Inferior parietal cortex (tissue), 1 donor: ENCODE measurements around the gene FAM135A.

ENCODE experiments used
- DNase-seq: peaks from one replicate; pipeline ENCODE4 v3.0.0-alpha.2; 2016; ENCODE audit errors: extremely low spot score

FAM135A gene

DNA sequence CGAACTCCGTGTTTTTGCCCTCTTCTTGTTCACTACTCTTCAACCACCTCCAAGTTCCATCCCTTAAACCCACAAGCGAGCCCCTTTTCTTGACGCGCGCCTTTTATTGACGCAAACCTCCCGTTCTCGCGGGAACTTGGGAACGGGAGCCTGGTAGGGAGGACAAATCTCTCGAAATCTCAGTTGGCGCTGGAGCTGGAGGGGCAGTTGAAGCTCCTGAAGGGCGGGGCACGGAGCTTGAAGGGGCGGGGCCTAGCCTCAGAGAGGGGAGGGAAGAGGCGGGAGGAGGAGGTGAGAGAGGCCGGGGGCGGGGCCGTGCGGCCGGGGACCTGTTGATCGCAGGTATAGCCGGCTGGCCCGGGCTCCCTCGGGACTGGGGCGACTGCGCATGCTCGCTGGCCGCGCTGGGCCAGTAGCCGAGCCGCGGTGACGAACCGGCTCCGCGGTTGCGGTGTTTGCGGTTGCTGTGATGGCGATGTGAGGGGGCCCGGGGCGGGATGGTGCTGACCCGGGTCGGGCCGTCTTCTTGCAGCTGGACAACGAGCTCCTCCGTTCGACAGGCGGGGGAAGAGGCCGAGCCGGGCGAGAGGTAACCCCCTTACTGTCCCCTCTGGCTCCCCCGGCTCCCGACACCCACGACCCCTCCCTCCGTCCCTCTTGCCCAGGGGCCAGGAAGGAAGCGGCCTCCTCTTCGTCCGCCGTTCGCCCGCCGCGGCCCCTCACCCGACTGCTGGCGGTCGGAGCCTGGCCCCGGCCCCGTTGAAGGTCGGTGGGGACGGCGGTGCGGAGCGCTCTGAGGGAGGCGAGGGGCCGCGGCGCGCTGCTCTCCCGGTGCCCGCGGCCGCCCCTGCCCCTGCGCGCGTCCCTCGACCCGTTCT, at the start of gene FAM135A:
Gene FAM135A (plus strand): TSS at position 395 of the 878 bp plus-strand sequence. CDS start 14,835 bp downstream, outside the sequence.
- DNase-seq, result peak; percentile 96

DNA sequence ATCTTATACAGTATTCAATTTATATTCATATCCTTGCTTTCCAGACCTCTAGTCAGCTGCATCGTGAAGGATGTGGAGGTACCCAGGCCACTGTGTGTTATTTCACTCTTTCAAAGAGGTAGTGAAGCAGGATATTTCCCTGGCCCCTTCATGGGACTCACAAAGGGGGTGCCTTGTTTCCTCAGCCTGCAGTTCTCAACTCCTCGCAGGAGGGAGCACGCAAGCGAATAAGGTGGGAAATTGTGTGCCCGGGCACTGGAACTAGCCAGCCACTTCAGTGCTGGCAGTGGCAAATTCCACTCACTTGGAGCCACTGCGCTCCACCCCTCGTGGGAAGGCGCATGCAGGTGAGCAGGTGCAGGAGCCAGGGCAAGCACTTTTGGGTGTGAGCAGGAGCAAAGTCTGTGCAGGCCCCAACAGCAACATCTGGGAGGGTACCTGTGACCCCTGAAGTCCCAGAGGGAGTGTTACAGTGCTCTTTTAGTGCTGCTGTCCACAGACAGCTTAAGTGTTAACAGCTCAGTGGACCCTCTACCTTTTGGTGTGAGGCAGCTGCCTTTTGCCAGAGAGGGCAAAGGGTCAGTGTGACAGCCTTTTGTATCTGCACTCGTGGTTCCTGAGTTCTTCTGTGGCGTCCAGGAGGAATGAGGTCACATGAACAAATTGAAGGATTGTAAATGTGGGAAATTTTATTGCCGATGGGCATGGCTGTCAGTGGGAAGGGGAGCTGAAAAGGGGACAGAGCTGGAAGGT, 49.4 kb upstream of the FAM135A start:
- DNase-seq, result no peak

DNA sequence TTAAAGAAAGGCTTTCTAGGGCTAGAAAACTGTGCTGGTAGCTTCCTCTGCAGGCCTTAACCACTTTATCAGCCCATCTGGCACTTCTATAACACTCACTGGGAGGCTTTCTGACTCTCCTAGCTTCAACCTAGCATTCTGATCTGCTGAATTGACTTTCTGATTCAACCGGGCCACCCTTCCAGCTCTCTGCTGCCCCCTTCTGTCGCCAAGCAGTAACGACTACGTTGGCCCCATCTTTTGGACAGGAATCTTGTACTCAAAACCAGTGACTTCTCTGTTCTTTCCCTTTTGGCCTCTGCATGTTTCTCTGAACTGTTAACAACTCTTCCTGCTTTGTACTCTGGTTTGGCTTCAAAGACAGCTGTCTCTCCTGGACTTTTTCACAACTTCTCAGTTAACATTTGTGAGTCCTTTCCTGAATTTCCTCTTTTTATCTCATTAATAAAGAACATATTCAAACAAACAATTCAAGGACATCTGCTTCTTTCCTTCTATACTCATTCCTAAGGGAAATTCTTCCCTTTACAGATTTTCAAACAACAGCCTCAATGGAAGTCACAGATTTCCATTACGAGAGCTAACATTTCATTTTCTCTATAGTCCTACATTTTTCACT, 43.9 kb upstream of the FAM135A start:
- peak; percentile 83 for DNase-seq

DNA sequence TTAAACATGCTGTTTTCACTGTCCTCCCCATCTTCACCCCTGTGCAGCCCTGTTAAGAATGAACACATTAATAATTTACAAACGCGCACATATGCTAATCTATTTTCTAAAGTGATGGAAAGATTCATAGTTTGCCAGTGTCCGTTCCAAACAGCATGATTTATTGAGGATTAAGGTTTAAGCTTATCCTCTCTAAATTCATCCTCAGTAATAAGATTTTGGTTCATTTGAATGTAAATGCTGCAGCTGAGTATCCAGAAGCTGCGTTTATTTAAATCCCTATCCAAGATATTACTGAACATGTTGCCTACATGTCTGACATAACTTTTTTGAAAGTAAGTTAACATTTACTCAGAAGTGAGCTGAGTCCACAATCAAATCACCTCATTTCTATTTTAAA, 42.8 kb upstream of the FAM135A start:
- DNase-seq, result no peak

DNA sequence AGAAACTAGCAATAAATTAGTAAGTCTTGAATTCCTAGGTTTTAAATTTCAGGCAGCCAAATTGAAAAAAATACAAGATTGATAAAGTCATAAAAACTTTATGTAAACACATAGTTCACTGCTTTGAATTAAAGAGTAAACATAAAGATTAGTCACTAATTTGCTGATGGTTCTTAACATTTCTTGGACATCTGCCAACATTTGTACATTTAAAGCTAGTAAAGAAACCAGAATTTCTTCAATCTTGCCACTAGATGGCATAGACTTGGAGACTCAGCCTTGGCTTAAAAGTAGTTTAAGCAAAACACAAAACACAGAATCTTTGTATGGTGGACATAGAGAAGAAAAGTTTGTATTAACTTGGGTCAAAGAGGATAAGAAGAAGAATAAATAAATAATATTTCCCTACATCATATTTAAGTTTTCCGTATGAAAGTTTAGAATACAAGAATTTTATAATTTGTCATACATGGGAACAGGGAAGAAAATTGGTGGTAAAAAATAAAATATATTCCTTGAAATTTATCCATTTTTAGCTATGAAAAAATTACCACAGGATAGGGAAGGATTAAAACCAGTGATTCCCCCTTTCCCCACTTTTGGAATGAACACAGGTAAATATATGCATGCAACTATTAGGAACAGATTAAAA, 41.7 kb upstream of the FAM135A start:
- DNase-seq, result peak; percentile 73

DNA sequence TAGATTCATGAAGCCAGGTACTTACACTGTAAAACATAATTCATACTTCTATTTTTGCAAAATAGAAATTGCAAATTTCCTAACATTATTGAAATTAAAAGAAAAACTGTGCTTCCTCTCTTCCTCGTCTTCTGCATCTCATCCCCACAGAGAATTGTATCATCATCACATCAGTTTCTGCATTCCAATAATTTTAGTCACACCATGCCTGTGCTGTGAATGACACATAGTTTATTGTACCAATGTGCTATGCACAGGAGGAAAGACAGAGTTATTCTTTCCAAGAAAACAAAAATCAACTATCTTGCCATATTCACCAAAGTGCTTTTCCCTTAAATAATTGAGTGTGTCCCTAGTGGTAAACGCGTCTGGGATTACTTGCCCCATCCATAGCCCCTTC, 38.1 kb upstream of the FAM135A start:
- no peak for DNase-seq

DNA sequence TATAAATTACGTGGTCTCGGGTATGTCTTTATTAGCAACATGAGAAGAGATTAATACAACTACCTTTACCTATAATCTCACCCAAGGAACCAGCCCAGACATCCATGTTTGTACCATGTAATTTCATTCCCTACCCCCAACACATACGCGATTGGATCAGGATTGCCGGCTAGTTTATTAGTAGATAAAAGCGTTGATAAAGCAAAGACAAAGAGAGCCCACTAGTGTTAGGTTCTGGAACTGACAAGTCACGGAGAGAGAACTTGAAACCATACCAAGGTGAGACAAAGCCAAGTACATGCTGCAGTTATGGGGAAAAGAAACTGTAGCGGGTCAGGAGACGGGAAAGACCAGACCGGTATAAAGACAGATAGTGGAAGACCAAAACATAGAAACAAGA, 37.4 kb upstream of the FAM135A start:
- DNase-seq, result no peak

DNA sequence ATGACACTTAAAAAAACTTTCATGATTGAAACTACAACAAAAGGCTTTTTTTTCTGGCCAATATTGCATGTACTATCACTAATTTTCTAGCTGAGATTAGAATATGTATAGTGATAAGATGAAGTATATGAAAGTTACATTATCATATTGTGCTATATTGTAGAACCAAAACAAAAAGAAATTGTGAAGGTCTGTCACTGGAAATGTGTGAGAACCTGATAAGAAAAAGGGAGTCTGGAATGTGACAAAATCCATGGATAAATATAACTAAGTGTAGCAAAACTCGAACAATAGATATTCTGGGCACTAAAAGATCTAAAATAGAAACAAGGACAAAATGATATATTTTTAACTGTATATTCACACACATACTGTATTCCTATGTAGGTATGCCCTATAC, 36.7 kb upstream of the FAM135A start:
- no peak for DNase-seq

DNA sequence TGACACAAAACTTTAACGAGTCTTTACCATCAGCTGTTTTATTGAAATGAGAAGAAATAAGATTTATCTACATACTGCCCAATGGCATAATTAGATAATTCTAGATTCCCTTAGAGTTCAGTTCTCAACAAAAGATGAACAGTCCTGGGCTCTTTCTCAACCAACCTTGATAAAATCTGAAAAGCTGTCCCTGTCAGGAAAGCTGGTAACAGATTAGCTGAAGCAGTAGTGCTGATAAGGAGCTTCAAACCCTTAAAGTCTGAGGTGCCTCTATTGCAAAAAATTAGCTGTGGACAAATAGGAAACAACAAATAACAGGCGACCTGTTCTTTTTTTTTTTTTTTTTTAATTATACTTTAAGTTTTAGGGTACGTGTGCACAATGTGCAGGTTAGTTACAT, 35.9 kb upstream of the FAM135A start:
- DNase-seq, result no peak

DNA sequence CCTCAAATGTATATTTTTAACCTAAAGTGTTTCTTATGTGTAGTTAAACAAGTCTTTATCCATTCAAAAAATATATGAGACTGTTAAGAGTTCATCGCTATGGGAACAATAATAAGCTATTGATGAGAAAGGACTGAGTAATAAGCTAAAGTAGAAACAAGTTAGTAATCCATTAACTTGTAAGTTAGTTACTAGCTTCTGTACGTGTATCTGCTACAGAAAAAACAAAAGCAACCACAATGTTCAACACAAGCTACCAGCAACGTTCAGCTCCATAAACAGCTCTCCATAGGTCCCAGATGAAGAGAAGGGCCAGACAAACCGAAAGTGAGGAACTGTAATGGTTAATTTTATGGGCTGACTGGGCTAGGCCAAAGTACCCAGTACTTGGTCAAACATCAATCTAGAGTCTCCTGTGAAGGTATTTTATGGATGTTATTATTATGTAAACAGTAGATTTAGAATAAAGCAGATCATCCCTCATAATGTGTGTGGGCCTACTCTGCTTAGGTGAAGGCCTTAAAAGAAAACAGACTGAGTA, 33.8 kb upstream of the FAM135A start:
- no peak for DNase-seq

DNA sequence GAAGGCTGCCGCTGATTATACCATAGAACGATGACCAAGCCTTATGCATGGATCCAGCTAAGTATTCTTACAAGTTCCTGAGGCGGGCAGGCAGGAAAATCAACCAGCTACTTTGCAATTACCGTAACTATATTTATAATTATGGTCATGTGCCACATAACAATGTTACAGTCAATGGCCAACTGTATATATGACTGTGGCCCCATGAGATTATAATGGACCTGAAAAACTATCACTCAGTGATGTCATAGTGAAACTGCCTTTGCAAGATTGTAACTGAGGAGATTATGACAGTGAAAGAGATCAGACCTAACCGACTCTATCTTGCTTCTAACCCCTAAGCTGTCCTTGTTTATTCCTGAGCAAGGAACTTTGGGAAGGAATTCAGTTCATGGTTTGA, 33.1 kb upstream of the FAM135A start:
- DNase-seq, result no peak

DNA sequence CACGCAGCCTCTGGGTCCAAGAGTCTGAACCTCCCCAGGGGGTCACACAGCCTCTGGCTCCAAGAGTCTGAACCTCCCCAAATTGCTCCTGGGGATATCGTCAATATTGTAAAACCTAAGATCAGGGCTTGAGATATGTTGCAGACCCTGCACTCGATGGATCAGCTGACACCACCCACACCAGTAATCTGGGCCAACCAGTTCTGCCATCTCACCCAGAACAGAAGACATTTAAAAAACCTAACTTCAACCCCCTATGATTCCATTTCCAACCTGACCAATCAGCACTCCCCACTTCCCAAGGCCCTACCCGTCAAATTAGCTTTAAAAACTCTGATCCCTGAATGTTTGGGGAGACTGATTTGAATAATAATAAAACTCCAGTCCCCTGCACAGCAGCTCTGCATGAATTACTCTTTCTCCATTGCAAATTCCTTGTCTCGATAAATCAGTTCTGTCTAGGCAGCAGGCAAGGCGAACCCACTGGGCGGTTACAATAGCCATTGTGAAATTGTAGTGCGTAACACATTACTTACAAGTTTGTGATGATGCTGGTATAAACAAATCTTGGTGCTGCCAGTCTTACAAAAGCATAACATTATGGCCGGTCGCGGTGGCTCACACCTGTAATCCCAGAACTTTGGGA, 32.4 kb upstream of the FAM135A start:
- no peak for DNase-seq

DNA sequence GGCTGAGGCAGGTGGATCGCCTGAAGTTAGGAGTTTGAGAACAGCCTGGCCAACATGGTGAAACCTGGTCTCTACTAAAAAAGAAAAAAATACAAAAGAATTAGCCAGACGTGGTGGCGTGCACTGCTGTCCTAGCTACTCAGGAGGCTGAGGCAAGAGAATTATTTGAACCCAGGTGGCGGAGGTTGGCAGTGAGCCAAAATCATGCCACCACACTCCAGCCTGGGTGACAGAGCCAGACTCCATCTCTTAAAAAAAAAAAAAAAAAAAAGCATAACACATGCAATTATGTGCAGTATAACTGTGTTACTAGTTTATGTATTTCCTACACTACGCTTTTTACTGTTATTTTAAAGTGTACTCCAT, 31.9 kb upstream of the FAM135A start:
- no peak for DNase-seq

DNA sequence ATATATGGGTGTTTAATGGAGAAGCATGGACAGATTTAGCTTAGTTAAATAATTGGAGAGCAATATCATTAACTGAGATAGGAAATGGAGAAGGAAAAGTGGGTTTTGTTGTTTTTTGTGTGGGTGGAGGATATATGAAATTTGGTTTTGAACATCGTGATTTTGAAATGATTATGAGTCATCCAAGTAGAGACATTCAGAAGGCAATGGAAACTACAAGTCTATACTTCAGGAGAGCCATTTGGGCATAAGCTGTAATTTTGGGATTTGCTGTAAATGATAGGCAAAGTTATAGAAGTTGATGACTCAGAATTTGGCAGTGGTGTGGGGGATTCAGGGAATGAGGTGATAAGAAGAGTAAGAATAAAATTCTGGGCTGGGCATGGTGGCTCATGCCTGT, 27.4 kb upstream of the FAM135A start:
- no peak for DNase-seq

DNA sequence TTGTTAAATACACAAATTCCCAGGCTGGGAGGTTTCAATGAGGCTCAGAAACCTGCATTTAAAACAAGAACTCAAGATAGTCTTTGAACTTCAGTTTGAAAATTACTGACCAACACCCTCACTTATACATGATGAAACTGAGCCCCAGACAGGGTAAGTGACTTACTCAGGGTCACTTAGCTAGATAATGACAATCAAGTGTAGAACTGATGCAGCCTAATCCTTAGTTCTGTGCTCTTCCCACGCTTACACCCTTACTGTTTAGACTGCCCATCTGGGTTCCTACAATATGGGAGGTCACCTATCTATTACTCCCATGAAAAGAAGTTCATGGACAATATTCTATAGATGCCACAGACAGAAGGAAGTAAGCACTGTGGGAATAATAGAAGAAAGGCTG, 24.5 kb upstream of the FAM135A start:
- DNase-seq, result no peak

DNA sequence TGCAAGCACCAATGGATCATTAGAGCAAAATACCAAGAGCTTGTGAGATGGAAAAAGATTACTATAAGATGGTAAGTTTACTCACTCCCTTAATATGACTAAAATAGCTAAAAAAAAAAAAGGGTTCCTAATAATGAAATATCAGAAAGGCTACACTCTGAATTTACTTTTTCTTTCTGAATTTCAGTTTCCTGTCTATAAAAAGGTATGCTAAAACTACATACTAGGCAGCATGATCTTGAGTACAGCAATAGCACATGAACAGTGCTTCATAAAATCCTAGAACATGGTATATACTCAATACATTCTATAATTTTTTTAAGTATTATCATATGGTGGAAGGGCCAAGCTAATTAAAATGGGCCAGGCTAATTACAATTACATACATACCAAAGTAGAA, 24.0 kb upstream of the FAM135A start:
- no peak for DNase-seq

DNA sequence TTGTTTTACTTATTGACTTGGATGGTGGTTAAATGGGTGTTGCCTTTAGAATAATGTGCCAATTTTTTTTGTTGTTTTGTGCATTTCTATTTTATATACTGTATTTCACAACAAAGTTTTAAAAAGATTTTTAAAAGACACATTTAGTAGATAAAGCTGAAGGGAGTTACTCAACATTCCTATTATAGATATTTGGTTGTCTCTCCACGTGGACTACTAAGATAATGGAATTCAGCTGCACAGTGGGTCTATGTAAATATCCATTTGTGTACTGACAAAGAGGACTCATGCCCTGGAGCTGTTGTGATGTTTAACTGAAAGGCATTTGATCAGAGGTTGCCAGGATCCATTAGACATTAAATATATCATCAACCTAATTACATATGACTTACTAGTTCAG, 23.2 kb upstream of the FAM135A start:
- no peak for DNase-seq

DNA sequence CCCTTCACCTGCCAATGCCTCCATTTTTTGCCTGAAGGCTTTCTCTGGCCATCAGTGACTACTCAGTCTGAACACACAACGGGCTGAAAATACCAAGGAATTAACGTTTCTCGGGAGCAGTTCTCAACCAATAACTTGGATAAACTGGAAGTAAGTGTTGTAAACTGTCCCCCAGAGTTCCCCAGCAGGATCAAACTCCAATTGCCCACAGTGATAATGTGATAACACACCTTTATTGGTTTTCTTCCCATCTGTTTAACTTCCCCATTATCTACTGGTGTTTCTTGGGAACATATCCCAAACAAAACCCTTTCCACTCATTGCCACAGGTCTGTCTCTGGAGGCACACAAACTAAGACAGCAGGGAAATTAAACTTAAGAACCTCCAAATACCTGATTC, 21.8 kb upstream of the FAM135A start:
- DNase-seq, result no peak

DNA sequence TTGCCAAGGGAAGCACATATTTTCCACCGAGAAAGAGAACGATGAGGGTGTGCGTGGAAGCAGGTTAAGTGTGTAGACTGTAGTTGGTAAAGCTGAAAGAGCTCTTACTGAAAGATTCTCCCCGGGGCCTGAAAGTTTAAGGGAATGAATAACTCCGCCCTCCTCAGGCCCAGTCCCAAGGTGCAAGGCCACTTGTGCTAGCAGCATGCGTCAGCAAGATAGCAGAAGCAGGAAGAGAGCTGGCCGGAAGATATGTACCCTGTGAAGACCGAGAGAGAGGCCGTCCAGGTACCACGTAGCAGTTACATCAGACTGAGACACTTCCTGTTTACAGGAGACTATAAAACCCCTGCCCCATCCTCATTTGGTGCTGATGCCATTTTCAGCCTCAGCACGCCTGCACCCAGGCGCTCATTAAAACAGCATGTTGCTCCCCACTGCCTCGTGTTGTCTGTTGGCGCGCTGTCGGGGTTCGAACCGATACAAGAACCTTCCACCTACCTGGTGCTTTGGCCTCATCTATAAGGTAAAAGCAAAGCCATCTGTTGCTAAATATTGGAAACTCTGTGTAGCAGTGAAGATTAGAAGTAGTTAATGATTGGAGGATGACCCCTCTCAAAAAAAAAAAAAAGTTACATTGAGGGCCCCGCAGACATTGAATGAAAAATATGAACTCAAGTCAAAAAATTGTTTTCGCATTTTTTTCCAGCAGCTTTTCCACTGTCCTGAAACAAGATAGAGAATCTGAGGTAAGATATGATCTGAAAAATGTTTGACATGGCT, 18.6 kb upstream of the FAM135A start:
- peak; percentile 40 for DNase-seq

DNA sequence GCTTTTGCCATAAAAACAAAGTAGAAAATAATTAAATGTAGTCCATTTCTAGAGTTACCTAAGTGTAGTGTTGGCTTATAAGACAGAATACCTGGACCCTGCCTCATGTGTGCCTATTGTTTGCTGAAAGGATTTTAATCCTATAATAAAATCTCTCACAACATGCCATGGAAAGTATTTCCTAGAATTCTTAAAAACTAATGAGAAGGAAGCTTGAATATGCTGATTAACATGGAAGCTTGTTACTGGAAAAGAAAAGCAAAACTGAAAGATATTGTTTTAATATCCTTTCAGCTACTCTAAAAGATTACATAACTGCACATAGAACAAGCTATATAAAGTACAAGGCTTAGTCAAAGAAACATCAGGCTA, 18.0 kb upstream of the FAM135A start:
- DNase-seq, result no peak

DNA sequence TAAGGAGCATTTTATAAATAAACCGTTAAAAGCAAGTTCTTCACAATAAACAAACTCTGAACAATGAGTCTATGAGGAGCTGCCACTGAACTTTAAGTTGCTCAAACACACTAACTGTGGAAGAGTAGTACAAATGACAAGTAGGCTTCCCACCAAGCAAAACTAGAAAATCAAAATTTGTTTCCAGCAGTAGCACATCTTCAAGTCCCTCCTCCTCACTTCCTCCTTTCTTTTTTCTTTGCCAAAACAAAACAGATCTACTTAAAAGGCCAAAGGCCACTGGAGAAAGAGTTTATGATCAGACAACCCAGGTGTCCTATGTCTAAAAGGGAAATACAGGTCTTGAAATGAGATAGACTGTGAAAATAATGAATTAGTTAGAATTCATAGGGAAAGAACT, 17.1 kb upstream of the FAM135A start:
- no peak for DNase-seq
